Loucy (cell line): Measurements from ENCODE around the gene ROBO1.

Experiments
- EZH2phosphoT487 ChIP-seq: fragments of 200-600 bp; IDR thresholded peaks from 2 replicates; pipeline ENCODE4 v1.6.1; 2018; ENCODE audit warnings: antibody characterized with exemption, mild to moderate bottlenecking, moderate library complexity, borderline replicate concordance
- TF ChIP-seq, protein P1 (sequence below): fragments of 200-600 bp; sonication (generic); conservative IDR thresholded peaks from 2 replicates; pipeline ENCODE4 v1.5.1; 2014; ENCODE audit warnings: mild to moderate bottlenecking, antibody characterized with exemption, low read length

GRCh38 chr3:79329154-79329553 lies 438.6 kb downstream of the ROBO1 start:
- TF ChIP-seq, protein P1, sequence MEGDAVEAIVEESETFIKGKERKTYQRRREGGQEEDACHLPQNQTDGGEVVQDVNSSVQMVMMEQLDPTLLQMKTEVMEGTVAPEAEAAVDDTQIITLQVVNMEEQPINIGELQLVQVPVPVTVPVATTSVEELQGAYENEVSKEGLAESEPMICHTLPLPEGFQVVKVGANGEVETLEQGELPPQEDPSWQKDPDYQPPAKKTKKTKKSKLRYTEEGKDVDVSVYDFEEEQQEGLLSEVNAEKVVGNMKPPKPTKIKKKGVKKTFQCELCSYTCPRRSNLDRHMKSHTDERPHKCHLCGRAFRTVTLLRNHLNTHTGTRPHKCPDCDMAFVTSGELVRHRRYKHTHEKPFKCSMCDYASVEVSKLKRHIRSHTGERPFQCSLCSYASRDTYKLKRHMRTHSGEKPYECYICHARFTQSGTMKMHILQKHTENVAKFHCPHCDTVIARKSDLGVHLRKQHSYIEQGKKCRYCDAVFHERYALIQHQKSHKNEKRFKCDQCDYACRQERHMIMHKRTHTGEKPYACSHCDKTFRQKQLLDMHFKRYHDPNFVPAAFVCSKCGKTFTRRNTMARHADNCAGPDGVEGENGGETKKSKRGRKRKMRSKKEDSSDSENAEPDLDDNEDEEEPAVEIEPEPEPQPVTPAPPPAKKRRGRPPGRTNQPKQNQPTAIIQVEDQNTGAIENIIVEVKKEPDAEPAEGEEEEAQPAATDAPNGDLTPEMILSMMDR: no peak
- no peak for TF ChIP-seq EZH2phosphoT487
